GM19043 (cell line): Measurements from ENCODE around the gene GZMA.
"Not testable (repeated sequence)": the region's sequence is repeated elsewhere in the genome, so short reads cannot be mapped to it uniquely, and the experiment has no call there.

Source experiments
- ATAC-seq: cut with Tn5 transposase; IDR thresholded peaks from one replicate; pipeline ENCODE4 v1.9.1; 2021; ENCODE audit warnings: low read depth; ENCODE audit not compliant: unreplicated experiment

Gene GZMA

DNA sequence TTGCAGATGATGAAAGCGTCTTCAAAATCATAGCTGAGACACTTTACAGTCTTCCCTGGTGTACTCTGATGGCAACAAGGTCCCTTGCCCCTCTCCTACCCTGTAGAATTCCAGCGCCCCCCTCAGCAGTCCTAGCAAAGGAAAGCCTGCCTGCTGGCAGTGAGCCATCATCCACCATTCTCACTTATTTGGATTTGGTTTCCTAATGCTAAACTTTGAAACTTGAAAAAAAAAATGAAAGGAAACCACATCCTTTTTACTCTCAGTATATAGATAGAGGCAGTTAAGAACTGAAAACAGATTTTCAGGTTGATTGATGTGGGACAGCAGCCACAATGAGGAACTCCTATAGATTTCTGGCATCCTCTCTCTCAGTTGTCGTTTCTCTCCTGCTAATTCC lies at the start of gene GZMA:
GZMA (plus strand) TSS at position 299 of the 400 bp plus-strand sequence; CDS start at position 336, 37 bp downstream.
- ATAC-seq, result no peak

DNA sequence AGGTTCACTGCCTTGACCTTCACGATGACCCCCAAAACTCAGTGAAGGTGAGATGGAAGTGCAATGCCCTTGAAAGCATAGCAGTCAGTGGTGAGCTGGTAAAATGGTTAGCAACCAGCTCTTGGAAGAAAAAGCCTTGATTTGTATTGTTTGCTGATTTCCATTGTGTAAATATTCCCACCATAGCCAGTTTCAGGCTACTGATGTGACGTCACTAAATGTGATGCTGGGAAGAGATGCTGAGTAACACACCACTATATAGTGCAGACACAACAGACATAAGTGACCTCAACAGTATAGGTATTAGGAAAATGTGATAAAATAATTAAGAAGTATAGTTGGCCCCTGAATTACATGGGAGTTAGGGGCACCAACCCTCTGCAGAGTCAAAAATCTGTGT lies 47.3 kb upstream of the GZMA start:
- no peak for ATAC-seq

DNA sequence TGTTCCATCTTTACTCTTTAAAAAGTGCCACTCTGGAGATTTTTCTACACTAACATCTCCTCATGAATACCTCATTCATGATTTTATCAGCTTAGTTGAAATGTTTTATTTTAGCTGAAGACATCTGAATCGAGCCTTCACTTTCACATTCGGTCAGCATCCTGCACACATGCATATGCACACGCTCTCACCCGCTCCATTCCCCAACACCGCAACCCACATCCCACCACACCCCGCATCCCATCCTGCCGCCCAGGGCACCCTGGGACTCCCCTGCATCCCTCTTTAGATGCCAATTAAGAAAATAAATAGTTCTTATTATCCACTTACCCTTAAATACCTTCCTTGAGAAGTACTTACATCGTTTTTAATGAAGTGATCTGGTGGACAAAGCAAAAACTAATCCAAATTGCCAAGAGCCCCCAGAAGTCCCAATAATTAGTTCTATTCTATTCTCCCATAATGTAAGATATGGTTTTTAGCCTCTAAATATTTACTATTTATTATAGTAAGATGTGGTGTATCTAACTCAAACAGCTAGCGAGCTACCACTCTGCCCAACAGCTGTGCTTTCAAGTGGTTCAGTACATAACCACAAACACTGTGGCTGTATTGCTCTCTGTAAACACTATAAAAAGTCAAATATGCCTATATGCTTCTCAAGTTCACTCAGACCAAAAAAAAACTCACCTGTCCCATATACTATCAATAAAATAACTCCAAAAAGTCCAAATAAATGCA lies 40.2 kb upstream of the GZMA start:
- no peak for ATAC-seq

DNA sequence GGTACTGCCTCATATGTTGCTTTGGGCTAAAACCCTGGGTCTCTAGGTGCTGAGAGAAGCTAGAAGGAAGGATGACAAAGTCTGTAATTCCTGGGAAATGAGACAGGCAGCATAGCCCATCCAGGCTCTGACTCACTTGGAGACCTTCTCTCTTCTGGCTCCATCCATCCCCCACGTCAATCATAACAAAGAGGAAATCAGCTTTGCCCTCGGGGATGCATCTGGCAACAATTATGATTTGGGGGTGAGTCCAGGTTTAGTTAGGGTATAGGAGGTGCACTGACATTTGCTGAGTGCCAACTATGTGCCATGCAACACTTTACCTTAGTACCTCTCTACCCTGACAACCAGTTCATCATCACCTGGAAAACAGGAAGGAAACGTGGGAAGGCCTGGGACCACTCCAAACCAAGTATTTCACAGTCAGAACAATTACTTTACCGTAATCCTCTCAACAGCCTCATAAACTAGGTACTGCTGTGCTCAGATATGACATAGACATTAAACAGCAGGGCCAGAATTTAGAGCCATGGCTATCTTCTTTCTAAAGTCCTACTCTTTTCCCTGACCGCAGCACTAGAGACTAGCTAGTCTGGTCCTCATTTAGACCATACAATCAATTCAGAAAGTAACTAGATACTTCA lies 39.1 kb upstream of the GZMA start:
- no peak for ATAC-seq

DNA sequence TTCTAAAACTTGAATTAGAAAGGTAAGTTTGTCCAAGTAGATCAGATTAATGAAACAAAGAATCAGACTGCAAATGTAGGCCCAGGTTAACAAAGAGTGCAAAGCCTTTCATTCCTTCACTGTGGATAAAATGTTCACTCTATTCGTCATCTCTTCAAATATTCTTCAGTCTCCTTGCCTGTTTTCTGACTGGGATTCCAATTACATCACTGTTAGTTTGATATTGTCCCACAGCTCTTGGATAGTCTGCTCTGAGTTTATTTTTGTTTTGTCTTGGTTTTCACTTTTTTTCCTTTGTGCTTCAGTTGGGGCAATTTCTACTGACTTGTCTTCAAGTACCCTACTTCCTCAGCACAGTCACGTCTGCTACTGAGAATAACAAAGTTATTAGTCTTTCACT lies 38.5 kb upstream of the GZMA start:
- no peak for ATAC-seq

DNA sequence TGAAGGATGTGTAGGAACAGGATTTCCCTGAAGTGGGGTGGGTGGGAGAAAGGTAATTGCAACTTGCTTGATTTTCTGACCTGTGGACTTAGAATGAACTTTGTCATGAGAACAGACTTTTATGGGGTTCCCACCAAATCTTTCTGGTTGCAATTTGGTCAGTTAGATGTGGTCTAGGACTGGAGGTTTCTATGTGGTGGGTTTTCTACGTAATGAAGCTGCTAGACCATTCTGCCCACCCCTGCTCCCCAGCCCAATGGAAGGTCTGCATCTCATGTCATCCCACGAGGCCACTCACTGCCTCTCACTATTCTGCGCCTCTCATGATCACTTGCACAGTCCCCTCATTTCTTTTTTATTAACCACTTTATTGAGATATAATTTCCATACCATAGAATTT lies 37.9 kb upstream of the GZMA start:
- no peak for ATAC-seq

DNA sequence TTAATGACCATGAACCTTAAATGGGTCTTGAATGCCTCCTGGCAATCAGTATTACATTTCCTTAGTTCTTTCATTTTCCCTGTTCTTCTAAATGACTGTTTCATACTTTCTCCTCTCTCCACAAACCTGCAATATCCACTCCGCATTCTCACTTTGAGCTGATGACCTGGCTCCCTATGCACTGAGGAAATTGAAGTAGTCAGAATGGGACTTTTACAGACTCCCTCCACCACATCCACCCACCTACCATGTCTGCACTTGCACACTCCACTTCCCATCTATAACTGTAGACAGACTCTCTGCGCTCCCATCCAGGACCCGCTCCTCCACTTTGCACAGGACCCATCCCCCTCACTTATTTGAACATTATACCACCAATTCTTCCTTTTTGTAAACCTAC lies 36.2 kb upstream of the GZMA start:
- ATAC-seq, result no peak

DNA sequence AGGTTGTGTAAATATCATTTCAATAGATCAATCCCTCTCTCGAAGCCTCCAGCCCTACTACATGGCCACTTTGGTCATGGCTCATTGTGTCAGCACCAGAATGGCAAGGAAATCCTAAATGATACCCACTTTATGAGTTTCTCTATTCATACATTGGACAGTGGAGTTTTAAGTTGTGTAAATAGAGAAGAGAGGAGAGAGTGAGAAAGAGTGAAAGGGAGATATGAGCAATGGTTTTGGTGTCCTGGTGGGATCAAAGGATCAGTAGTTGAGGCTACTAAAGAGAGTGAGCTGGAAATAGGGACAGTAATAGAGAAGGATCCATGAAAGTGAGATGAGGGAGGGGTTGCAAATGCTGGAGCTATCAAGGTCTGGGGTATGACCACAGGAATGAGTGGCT lies 31.5 kb upstream of the GZMA start:
- no peak for ATAC-seq

DNA sequence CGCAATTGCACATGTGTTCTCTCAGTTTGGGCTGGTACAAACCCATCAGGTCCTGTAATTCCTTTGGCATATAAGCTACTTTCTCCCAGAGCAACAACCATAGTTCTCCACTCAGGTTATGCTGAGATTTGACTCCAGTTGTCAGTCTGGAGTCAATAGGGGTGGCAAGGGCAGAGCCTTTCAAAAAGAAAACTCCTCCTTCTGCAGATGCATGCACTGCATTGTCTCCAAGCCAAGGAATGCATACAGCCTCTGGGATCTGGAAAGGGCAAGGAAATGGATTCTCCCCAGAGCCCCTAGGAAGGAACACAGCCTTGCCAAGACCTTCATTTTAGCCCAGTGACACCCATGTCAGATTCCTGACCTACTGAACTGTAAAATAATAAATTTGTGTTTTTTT lies 31.0 kb upstream of the GZMA start:
- no peak for ATAC-seq

DNA sequence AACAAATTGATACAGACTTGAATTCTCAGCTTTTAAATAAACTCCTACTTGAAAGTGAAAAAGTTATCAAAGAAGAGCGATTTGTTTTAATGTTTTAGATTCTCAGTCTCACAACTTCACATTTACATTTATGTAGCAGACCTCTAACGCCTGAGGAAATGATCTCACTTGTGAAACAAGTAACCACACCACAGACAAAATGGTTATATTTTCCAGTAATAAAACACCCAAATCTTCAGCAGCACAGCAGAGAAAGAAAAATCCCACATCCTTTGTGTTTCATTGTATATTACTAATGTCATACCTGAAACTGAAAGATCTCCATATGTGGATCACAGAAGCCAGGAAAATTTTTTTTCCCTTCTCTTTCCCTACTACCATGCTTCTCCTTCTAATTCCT lies 29.8 kb upstream of the GZMA start:
- ATAC-seq, result no peak

DNA sequence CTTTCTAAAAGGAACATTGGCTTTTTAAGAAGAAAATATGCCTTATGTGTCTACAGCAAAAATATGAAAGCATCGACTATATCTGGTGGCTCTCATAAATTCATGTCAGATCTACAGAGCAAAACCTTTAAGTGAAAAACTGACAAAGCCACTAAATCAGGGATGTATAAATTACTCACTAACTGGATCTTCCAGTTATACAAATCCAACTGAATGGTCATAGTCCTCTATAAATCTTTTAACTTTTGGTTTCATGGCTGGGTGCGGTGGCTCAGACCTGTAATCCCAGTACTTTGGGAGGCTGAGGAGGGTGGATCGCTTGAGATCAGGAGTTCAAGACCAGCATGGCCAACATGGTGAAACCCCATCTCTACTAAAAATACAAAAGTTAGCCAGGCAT lies 29.2 kb upstream of the GZMA start:
- no peak for ATAC-seq

DNA sequence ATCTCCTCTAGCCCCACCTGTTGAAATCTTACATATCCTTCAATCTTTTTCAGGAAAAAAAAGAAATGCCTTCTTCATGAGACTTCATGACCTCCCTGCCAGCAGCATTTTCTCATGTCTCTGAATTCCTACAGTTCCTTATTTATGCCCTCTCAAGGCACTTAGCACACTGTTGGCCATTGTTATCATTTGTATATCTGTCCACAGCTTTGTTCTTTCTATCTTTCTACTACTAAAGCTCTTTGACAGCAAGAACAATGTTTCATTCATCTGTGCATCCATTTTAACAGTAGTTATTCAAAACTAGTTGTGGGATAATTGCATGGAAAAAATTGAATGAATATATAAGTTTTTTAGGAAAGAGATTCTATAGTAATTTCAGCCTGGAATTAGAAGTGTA lies 20.9 kb upstream of the GZMA start:
- ATAC-seq, result no peak

DNA sequence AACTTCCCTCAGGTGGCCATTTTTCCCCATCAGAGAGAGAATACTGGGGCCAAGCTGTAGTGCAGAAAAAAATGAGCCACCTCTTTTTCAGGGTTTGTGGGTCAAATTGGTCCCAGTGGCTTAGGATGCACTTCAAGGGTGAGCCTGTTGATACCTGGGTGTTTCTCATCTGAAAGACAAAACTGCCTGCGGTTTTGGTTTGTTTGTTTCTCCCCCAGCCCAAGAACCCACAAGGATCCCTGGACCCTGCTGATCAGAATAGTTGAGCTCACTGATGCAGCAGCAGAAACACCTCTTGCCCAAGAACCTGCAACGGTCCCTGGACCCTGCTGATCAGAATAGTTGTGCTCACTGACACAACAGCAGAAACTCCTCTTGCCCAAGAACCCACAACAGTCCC lies 13.1 kb upstream of the GZMA start:
- ATAC-seq, result not testable (repeated sequence)

DNA sequence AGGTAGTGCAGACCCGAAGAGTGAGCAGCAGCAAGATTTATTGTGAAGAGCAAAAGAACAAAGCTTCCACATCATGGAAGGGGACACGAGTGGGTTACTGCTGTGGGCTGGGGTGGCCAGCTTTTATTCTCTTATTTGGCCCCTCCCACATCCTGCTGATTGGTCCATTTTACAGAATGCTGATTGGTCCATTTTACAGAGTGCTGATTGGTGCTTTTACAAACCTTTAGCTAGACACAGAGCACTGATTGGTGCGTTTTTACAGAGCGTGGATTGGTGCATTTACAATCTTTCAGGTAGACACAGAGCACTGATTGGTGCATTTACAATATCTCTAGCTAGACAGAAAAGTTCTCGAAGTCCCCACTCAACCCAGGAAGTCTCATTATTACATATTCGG lies 11.4 kb upstream of the GZMA start:
- not testable (repeated sequence) for ATAC-seq

DNA sequence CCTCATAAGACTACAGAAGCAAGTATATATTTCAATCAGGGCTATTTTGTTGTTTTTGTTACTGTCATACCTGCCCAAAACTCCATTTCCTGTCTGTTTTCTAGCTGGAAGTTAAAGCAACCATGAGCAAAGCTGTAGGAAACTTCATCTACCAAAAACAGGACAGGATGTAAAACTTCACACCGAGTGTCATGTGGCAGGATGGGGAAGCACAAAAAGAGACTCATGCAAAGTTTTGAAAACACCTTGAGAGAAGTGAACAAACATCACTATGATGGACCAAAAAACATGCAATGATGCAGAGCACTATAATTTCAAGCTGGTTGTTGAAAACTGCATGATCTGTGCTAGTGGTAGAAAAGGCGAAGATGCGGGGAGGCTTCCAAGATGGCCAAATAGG lies 6.3 kb upstream of the GZMA start:
- no peak for ATAC-seq

DNA sequence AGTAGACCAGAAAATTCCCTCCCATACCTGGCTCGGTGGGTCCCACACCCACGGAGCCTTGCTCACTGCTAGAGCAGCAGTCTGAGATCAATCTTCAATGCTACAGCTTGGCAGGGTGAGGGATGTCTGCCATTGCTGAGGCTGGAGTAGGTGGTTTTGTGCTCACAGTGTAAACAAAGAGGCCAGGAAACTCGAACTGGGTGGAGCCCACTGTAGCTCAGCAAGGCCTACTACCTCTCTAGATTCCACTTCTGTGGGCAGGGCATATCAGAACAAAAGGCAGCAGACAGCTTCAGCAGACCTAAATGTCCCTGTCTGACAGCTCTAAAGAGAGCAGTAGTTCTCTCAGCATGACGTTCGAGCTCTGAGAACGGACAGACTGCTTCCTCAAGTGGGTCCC lies 5.6 kb upstream of the GZMA start:
- no peak for ATAC-seq

DNA sequence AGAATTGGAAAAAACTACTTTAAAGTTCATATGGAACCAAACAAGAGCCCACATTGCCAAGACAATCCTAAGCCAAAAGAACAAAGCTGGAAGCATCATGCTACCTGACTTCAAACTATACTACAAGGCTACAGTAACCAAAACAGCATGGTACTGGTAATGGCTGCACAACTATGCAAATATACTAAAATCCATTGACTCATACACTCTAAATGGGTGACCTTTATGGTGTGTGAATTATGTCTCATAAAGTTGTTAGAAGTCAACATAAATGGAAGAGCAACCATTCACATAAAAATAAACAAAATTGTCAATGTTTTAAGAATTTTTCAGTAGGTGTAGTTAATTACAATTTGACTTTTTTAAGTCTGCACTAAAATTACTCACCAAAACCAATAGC lies 1.3 kb upstream of the GZMA start:
- not testable (repeated sequence) for ATAC-seq

DNA sequence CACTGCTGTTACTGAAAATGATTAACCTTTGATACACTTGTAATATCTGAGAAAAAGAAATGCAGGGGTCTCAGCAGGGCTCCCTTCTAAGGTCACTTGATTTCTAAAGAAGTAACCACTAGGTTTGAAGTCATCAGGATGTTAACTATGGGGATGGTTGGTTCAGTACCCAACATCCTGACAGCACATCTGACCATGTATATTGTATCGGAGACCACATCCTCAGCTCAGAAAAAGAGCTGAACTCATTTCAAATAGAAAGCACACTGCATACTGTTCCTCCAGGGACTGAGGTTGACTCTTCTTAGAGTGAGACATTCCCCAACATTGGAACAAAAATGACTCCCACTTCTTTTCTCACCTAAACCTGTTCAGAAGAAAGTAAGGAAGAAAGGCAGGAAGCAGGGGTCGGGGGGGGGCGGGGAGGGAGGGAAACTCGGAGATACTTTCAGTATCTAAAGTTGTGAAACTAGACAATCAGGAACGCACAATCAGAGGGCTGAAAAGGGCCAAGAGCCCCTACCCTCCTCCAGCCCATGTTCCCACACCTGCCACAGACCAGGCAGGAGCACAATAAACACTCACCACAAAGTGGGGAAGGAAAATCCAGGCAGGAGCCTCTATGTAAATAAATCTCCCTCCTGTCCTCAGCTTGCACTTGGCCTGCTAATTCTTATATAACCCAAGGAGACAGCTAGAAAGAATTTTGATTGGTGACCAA lies 730 bp upstream of the GZMA start:
- no peak for ATAC-seq

DNA sequence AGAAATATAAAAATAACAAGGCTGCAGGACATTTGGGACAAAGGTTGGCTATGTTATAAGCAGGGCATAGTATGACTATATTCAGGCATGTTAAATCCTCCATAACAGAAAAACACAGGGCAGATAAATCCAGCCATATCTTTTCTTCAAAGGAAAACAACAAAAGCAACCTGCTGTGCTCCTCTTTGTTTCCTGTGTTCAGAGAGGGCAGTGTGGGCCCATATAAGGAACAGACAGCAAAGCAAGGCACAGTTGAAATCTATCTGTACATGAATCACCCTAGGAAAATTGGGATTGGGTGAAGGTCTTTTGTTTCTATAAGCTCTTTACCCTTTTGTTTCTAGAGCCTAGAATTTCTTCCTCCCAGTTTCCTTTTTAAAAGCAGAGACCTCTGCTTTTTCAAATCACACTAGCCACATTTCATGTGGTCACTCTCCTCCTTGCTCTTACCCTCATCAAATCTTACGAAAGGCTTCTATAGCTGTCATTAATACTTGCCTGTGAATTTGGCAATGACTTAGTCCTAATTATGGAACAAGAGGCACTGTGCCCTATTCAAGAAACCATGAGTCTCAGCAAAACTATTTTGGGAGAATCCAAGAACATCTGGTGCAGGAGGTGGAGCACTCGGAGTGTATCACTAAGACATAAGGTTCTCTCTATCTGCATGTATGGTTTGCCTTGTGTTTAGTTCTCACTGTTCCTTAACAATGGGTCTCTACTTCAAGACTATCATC lies 1.8 kb downstream of the GZMA start:
- ATAC-seq, result no peak

DNA sequence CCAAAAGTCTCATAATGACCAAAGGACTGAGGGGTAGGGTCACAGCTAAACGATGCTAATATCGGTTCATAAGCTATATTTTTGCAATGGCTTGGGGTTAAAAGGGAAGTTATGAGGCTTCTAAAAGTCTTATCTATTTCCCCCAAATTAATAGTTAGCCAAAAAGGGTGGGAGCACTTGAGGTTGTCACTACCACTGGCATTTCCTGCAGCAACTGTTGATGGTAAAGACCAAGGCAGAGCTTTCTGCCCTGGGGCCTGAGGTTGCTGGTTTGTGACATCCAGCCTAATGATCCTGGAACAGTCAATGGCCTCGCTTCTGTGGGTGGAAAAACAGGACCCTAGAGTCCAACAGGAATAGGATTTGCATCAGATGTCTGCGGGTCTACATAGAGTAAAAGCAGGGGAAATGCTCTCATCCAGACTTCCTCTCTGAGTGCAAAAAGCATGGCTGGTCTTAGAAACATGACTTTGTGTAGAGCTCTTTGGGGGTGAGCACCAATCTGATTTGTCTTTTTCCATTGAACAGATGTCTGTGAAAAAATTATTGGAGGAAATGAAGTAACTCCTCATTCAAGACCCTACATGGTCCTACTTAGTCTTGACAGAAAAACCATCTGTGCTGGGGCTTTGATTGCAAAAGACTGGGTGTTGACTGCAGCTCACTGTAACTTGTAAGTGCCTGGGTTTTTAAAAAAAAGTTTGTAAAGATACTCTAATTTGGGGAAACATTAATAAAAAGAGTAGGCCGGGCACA lies 2.7 kb downstream of the GZMA start:
- ATAC-seq, result no peak
